Activated T-helper 17 cell treated with anti-CD3 and anti-CD28 coated beads, Interleukin-2, amount 50 U/mL, for 72 hours (primary cell): ENCODE data around the gene IGF2BP1. TPM values are rescaled to one million over a fixed set of nuclear protein-coding genes. Genes with fewer than 3 reads are reported as not detected.
A peak's percentile ranks its signal among the peaks of the same experiment; 100 is the strongest.
"Not testable (repeated sequence)": the region's sequence is repeated elsewhere in the genome, so short reads cannot be mapped to it uniquely, and the experiment has no call there.

Experiments
- ATAC-seq: fragments of 150-1000 bp; cut with Tn5 transposase; replicated peaks from 2 replicates; pipeline ENCODE4 v1.10.0; 2021; ENCODE audit warnings: mild to moderate bottlenecking, moderate library complexity
- H3K27ac Mint-ChIP-seq: one replicate; pipeline ENCODE4 v1.8.0; 2022; ENCODE audit warnings: mixed read lengths
- H3K27me3 Mint-ChIP-seq: one replicate; pipeline ENCODE4 v1.8.0; 2022; ENCODE audit warnings: mixed read lengths
- H3K36me3 Mint-ChIP-seq: one replicate; pipeline ENCODE4 v1.8.0; 2022; ENCODE audit warnings: low read depth, mild to moderate bottlenecking, mixed read lengths
- H3K4me1 Mint-ChIP-seq: one replicate; pipeline ENCODE4 v1.8.0; 2022; ENCODE audit warnings: mixed read lengths
- H3K4me3 Mint-ChIP-seq: one replicate; pipeline ENCODE4 v1.8.0; 2022; ENCODE audit warnings: mild to moderate bottlenecking, mixed read lengths
- H3K9me3 Mint-ChIP-seq: one replicate; pipeline ENCODE4 v1.8.0; 2022; ENCODE audit warnings: mixed read lengths
- total RNA-seq, 2 donors: library from RNA; stranded (reverse); gene quantifications; one replicate each; pipeline ENCODE4 v1.2.3, GENCODE V29; 2022

IGF2BP1 gene
- total RNA-seq, 2 donors from 2014 or later = 0.63 TPM; not detected in 1

DNA sequence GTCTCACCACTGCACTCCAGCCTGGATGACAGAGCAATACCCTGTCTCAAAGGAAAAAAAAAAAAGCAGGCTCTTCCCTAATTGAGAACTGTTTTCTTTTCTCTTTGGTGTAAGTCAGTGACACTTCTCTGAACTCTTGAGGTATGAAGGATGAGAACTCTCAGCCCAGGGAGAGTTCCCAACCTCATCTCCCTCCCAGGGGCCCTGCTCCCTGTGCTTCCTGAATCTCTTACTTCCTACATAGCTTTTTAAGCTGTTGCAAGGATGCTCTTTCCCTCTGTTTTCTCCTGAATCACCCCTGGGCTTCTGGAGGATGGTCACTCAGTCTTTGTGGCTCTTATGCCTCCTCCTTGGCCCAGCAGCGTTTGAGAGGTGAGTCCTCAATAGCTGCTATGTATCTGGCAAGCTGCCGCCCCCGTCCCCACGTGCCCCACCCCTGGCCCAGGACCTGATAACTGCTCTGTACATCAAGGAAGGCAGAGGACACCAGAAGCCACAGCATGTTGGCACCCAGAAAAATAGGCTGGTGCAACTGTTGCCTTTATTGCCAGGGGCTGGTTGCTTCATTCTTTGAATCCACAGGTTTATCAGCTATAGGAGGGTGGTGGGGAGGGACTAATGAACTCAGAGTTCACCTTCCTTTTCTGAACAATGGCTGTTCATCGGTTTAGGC, 24.0 kb downstream of the IGF2BP1 start:
- H3K27me3 Mint-ChIP-seq = peaks cover 10% of the 10 kb centered on the region
- H3K36me3 Mint-ChIP-seq = no peaks in the 10 kb centered on the region
- no peak for ATAC-seq
- H3K27ac Mint-ChIP-seq = no peak overlapping the region
- H3K4me1 Mint-ChIP-seq = no peaks in the 10 kb centered on the region
- no peak overlapping the region for H3K4me3 Mint-ChIP-seq
- H3K9me3 Mint-ChIP-seq = no peaks in the 10 kb centered on the region

DNA sequence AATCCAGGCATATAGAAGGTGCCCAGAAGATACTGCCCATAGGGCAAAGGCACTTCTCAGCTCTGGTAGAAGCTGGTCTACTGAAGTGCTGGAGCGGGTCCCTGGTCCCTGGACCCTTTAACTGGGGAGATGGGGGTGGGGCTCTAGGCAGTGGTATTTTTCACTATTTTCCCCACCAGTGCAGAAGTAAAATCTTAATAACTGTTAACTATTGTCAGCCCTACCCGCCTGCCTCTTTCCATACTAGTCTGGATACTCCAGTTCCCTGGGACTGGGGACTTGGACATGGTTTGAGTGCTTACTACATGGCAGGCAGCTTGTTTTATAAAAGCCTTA, 24.6 kb downstream of the IGF2BP1 start:
- H3K9me3 Mint-ChIP-seq = no peaks in the 10 kb centered on the region
- peaks cover 6% of the 10 kb centered on the region for H3K27me3 Mint-ChIP-seq
- no peaks in the 10 kb centered on the region for H3K4me1 Mint-ChIP-seq
- H3K4me3 Mint-ChIP-seq = no peak overlapping the region
- H3K27ac Mint-ChIP-seq = no peak overlapping the region
- H3K36me3 Mint-ChIP-seq = no peaks in the 10 kb centered on the region
- ATAC-seq = no peak

DNA sequence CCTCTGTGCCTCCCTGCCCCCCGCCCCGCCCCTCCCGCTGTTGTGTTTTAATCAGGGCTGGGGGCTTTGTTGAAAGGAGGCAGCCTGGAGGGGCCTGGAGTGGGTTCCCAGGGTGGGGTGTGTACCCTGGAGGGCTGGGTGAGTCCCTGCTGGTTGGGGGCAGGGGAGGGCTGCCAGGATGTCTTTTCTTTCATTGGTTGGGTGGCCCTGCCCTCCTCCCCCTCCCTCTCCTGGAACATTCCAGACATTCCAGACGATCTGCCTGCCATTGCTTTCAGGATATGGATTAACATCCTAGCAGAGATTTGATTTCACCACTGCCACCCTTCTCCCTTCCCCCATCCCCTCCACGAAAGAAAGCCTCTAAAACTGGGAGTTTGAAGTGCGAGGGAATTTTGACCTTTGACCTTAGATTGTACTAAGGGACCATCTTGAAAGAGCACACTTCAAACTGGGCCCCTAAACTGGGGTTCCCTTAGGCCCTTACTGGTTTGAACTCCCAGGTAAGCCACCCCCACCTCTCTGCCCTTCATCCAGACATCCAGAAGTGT, 25.3 kb downstream of the IGF2BP1 start:
- no peak overlapping the region for H3K27ac Mint-ChIP-seq
- no peaks in the 10 kb centered on the region for H3K4me1 Mint-ChIP-seq
- no peak for ATAC-seq
- no peak overlapping the region for H3K4me3 Mint-ChIP-seq
- peaks cover 6% of the 10 kb centered on the region for H3K27me3 Mint-ChIP-seq
- no peaks in the 10 kb centered on the region for H3K36me3 Mint-ChIP-seq
- no peaks in the 10 kb centered on the region for H3K9me3 Mint-ChIP-seq

GRCh38 chr17:49024523-49024922, 27.3 kb downstream of the IGF2BP1 start:
- Mint-ChIP-seq H3K4me1 (no peaks in the 10 kb centered on the region), H3K27ac (no peak overlapping the region), H3K9me3 (no peaks in the 10 kb centered on the region), H3K27me3 (no peaks in the 10 kb centered on the region), H3K4me3 (no peak overlapping the region), H3K36me3 (no peaks in the 10 kb centered on the region)
- ATAC-seq = no peak

GRCh38 chr17:49026447-49026846, 29.3 kb downstream of the IGF2BP1 start:
- not testable (repeated sequence) for H3K4me1 Mint-ChIP-seq, ATAC-seq, H3K36me3 Mint-ChIP-seq, H3K27ac Mint-ChIP-seq, H3K9me3 Mint-ChIP-seq, H3K4me3 Mint-ChIP-seq, H3K27me3 Mint-ChIP-seq

GRCh38 chr17:49028271-49028670, 31.1 kb downstream of the IGF2BP1 start:
- Mint-ChIP-seq H3K4me1 (peaks cover 5% of the 10 kb centered on the region), H3K4me3 (no peak overlapping the region), H3K36me3 (no peaks in the 10 kb centered on the region), H3K27ac (no peak overlapping the region), H3K27me3 (peaks cover 4% of the 10 kb centered on the region), H3K9me3 (no peaks in the 10 kb centered on the region)
- ATAC-seq = no peak

- no peak for ATAC-seq
- Mint-ChIP-seq H3K27me3 (peaks cover 4% of the 10 kb centered on the region), H3K4me3 (no peak overlapping the region), H3K27ac (no peak overlapping the region), H3K4me1 (peaks cover 5% of the 10 kb centered on the region), H3K9me3 (no peaks in the 10 kb centered on the region), H3K36me3 (no peaks in the 10 kb centered on the region)
These were observed 32.6 kb downstream of the IGF2BP1 start for GRCh38 chr17:49029801-49030200.

DNA sequence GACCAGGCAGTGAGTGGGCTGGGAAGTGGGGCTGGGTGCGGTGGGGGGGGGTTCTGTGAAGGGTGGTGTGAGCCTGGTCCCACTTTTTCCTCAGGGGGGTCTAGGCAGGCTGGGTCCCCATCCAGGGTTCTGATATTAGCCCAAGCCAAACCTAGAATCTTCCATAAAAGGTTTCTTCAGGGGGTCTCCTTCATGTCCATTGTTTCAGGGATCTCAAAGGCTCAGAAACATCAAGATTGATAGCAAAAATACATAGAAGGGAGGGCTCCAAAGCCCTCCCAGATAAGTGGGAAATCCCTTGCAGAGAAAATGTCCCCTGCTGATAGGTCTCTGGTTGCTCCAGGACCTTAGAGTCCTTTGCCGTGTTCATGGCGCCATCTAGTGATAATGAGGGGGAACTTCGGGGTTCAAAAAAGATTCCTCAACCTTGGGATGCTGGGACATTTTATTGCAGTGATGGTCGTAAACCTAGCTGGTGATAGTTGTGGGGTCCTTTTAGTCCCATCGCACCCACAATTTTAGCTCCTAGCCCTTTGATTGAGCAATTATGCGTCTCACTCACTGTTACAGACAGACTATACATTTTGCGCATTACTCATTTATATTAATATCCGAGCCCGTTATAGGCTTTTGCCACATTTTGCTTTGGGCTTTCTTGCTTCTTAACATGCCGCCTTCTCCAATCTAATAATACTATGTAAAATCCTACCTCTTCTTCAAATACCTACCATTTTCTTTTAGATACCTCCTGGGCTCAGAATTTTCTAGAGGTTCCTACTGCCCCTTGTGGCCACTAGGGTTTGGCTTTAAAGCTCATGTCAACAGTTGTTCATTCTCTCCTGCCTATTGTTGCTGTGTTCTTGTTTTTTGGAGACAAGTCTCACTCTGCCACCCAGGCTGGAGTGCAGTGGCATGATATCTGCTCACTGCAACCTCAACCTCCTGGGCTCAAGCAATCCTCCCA, 35.1 kb downstream of the IGF2BP1 start:
- peaks cover 7% of the 10 kb centered on the region for H3K27me3 Mint-ChIP-seq
- H3K36me3 Mint-ChIP-seq = no peaks in the 10 kb centered on the region
- H3K27ac Mint-ChIP-seq = no peak overlapping the region
- H3K4me1 Mint-ChIP-seq = peaks cover 5% of the 10 kb centered on the region
- ATAC-seq = peak; percentile 65
- no peak overlapping the region for H3K4me3 Mint-ChIP-seq
- no peaks in the 10 kb centered on the region for H3K9me3 Mint-ChIP-seq

DNA sequence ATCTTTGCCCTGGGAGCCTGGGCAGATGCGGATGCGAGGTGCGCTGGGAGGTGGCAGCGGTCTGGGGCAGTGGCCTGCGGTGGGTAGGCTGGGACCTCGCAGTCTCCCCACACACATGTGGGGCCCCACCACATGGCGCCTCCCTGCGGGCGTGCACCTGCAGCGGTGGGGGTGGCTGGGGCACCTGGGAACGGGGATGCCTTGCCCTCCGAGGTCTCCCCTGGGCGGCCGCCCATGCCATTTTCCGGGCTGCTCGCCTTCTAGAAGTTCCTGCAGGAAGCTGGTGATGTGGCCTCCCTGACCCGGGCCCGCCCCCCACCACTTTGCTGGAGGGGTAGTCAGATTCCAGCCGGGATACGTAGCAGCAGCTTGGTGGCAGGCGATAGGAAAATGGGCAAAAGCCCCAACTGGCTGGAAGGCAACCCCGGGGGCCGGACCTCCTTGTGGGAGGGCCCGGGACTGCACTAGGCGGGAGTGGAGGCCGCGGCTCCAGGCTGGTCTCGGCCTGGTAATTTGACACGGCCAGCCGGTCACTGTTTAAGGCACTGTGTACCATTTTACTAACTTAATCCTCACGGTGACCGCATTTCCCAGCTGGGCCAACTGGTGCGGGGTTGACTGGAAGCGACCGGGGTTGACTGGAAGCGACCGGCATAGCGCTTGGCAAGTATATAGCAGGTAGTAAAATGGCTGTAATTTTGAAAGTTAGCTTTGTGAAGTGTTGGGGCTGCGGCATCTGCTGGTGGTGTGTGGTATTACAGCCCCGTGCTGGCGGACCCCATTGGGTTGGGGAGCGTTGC, 38.5 kb downstream of the IGF2BP1 start:
- Mint-ChIP-seq H3K4me1 (peaks cover 5% of the 10 kb centered on the region), H3K36me3 (no peaks in the 10 kb centered on the region), H3K9me3 (no peaks in the 10 kb centered on the region), H3K4me3 (no peak overlapping the region), H3K27ac (no peak overlapping the region), H3K27me3 (peaks cover 7% of the 10 kb centered on the region)
- ATAC-seq = no peak

DNA sequence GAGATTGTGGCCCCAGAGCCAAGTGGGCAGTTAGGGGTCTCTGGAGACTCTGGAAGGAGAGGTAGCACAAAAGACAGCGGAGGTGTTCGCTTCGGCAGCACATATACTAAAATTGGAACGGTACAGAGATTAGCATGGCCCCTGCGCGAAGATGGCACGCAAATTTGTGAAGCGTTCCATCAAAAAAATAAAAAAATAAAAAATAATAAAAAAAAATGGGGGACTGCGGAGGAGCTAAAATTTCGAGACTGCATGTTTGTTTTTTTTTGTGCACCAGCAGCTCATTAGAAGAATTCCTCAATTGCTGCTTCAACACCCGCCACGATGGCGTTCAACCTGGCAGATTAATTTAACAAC, 39.1 kb downstream of the IGF2BP1 start:
- Mint-ChIP-seq H3K9me3 (no peaks in the 10 kb centered on the region), H3K4me1 (peaks cover 5% of the 10 kb centered on the region), H3K36me3 (no peaks in the 10 kb centered on the region), H3K27me3 (peaks cover 8% of the 10 kb centered on the region), H3K4me3 (no peak overlapping the region), H3K27ac (no peak overlapping the region)
- ATAC-seq = no peak

- no peak overlapping the region for H3K4me3 Mint-ChIP-seq
- ATAC-seq = no peak
- H3K27me3 Mint-ChIP-seq = peaks cover 8% of the 10 kb centered on the region
- no peaks in the 10 kb centered on the region for H3K36me3 Mint-ChIP-seq
- no peaks in the 10 kb centered on the region for H3K9me3 Mint-ChIP-seq
- no peaks in the 10 kb centered on the region for H3K4me1 Mint-ChIP-seq
- no peak overlapping the region for H3K27ac Mint-ChIP-seq
These were observed 41.0 kb downstream of the IGF2BP1 start for GRCh38 chr17:49038138-49038537.

DNA sequence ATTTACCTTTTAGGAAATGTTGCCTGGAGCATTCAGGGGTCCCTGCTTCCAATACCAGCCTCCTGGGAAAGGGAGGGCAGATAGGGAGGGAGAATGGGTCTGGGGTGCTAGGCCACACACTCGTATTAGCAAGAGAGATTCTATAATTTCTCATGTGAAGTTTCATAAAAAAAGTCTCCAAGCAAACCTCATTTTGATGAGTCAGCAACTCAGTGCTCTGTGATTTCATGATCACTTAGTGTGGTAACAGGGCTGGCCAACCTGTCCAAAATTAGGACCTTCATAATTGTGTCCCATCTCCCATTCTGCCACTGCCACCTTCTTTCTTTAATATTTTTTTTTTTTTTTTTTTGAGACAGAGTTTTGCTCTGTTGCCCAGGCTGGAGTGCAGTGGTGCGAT, 41.4 kb downstream of the IGF2BP1 start:
- no peaks in the 10 kb centered on the region for H3K36me3 Mint-ChIP-seq
- H3K4me3 Mint-ChIP-seq = no peak overlapping the region
- H3K27ac Mint-ChIP-seq = no peak overlapping the region
- ATAC-seq = no peak
- H3K4me1 Mint-ChIP-seq = no peaks in the 10 kb centered on the region
- H3K27me3 Mint-ChIP-seq = peaks cover 8% of the 10 kb centered on the region
- H3K9me3 Mint-ChIP-seq = no peaks in the 10 kb centered on the region

- H3K27me3 Mint-ChIP-seq = peaks cover 13% of the 10 kb centered on the region
- H3K4me3 Mint-ChIP-seq, H3K4me1 Mint-ChIP-seq, H3K27ac Mint-ChIP-seq, H3K9me3 Mint-ChIP-seq, H3K36me3 Mint-ChIP-seq, ATAC-seq: not testable (repeated sequence)
These were observed 42.3 kb downstream of the IGF2BP1 start for GRCh38 chr17:49039518-49039917.

GRCh38 chr17:49041527-49041926, 44.3 kb downstream of the IGF2BP1 start:
- Mint-ChIP-seq H3K4me1 (no peaks in the 10 kb centered on the region), H3K9me3 (no peaks in the 10 kb centered on the region), H3K27ac (no peak overlapping the region), H3K27me3 (peaks cover 10% of the 10 kb centered on the region), H3K4me3 (no peak overlapping the region), H3K36me3 (no peaks in the 10 kb centered on the region)
- ATAC-seq = no peak
